NK-92 (cell line): Measurements from ENCODE around the gene CACNG4.

Experiments
- DNase-seq: peaks from one replicate; lab custom pipeline; 2025; ENCODE audit not compliant: unreplicated experiment; lab: John Stamatoyannopoulos, UW

CACNG4 gene

GRCh38 chr17:66963909-66964771 lies at the start of gene CACNG4:
Gene CACNG4, plus strand, starts transcription at chr17:66964707. Its CDS starts 205 bp downstream, at chr17:66964912.
- no peak for DNase-seq

- no peak for DNase-seq
Observed at GRCh38 chr17:66915204-66915611, 49.3 kb upstream of the CACNG4 start.

GRCh38 chr17:66915792-66916191 lies 48.7 kb upstream of the CACNG4 start:
- DNase-seq: no peak

DNA sequence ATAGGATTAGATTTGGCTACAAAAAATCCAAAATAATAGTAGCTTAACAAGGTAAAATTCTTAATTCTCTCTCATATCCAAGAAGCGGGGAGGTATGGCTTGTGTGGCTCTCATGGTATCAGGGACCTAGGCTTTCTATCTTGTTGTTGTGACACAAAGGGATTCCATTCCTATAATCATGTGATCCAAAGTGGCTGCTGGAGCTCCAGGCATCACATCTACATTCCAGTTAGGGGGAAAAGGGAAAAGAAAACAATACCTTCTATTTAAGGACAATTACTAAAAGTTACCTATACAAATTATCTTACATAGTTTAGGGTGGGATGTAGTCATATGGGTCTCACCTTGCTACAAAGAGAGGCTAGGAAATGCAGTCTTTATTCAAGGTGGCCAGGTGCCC lies 47.6 kb upstream of the CACNG4 start:
- DNase-seq: no peak

DNA sequence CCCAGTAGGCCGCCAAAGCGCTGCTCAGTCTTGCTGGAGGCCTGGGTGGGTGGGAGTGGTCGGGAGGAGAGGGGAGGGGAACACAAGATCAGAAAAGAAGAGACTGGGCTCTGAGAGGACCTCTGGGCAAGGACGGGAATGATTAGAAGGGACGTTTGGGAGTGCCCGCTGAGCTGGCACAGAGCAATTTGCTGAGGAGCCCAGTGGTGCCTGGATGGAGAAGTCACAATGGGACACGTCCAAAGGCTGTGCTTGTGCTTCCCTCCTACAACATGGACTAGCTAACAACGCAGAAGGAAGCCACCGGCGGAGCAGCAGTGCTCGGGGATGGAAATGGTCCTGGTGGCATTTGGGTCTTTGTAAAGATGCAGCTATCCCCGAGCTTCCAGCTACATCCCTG lies 45.6 kb upstream of the CACNG4 start:
- DNase-seq: no peak

- DNase-seq: no peak
Observed at GRCh38 chr17:66920435-66920834, 44.1 kb upstream of the CACNG4 start.

GRCh38 chr17:66920950-66921349 lies 43.6 kb upstream of the CACNG4 start:
- DNase-seq: no peak

- no peak for DNase-seq
Observed at GRCh38 chr17:66923886-66924285, 40.6 kb upstream of the CACNG4 start.

- no peak for DNase-seq
Observed at GRCh38 chr17:66925811-66926500, 38.6 kb upstream of the CACNG4 start.

GRCh38 chr17:66928949-66929348 lies 35.6 kb upstream of the CACNG4 start:
- DNase-seq: no peak

DNA sequence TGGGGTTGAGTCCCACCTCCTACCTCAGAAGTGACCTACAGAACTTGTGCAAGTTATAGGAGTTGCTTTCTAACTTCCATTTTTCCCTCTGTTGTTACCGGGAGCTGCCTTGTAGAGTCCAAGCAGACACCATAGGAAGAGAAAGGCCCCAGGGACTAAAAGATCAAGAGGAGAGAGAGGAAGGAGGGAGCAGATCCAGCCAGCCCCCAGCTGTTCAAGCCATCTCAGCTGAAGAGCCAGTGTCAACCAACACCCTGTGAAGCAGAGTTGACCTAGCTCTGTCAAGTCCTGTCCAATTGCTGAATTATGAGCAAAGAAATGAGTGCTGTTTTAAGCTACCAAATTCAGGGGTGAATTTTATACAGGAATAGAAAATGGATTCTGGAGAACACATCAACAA lies 34.9 kb upstream of the CACNG4 start:
- no peak for DNase-seq

DNA sequence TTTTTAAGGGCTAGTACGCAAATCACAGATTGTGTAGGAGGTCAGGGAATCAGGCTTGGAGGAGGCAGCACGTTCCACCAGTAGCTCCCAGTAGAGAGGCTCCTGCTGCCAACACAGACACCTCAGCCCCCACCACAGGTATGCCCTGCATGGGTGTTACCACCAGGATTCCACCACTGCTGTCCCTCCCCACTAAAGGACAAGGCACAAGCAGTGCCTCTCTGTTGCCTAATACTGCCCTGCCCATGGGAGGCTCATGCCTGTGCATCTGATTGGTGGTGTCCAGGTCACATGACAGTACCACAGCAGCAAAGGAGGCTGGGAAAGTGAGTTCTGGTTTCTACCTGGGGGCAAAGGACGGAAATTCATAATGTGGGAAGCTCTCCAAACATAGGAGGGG lies 33.6 kb upstream of the CACNG4 start:
- no peak for DNase-seq

GRCh38 chr17:66932311-66932710 lies 32.2 kb upstream of the CACNG4 start:
- no peak for DNase-seq

GRCh38 chr17:66934040-66934439 lies 30.5 kb upstream of the CACNG4 start:
- DNase-seq: no peak

GRCh38 chr17:66935717-66936116 lies 28.8 kb upstream of the CACNG4 start:
- DNase-seq: no peak

- no peak for DNase-seq
Observed at GRCh38 chr17:66938656-66939055, 25.9 kb upstream of the CACNG4 start.

DNA sequence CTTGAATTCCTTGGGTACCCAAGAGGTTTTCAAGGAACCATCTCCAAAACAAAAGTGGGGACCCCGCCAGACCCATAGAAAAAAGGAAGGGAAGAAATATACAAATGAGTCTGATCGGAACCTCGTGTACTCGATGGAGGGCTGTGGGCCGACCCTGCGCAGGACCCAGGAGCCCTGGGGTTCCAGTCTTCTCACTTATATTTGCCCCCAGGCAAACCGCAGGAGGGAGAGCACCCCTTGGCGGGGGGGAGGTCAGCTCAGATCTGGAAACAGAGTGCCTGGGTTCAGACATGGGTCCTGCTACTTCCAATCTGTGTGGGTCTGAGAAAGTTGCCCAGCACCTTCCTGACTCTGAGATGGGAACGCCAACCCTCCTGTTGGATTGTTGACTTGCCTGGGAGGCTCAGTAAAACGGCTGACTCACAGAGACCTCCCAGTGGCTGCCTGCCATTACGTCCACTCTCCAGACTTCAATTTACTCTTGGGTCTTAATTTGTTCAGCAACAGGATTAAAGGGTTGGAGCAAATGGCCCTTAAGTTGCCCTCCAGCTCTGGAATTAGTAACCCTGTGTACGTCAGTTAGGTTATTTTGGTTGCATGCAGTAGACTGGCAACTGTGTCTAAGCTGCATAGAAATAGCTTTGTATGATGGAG lies 24.9 kb upstream of the CACNG4 start:
- DNase-seq: no peak

GRCh38 chr17:66941249-66941648 lies 23.3 kb upstream of the CACNG4 start:
- DNase-seq: no peak

DNA sequence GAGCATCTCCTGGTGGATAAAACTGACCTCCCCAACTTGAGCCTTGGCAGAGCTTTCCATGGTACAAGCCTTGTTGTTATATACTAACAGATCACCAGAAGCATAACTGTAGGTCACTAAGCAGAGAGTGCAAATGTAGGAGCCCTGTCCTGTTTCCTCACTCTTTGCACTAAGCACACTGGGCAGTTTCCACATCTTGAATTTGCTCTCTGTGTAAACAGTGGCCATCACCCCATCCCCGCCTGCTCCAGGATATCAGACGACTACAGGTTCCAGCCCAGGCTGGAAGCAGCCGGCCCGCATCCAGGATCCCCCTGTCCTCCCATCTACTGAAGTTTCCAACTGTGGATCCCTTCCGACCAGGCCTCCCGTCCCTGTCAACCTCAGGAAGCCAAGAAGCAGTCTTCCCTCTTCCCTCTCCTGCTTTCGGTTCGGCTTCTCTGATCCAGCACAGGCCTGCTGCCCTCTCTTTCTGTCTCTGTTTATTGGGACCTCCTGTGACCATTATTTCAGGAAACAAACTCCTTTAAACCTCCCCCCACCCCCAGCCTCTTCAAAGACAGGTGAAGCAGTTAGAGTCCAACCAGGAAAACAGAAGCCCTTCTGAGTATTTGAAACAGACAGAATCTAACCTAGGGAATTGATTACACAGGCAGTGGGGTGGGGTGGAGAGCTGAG lies 22.6 kb upstream of the CACNG4 start:
- DNase-seq: no peak

DNA sequence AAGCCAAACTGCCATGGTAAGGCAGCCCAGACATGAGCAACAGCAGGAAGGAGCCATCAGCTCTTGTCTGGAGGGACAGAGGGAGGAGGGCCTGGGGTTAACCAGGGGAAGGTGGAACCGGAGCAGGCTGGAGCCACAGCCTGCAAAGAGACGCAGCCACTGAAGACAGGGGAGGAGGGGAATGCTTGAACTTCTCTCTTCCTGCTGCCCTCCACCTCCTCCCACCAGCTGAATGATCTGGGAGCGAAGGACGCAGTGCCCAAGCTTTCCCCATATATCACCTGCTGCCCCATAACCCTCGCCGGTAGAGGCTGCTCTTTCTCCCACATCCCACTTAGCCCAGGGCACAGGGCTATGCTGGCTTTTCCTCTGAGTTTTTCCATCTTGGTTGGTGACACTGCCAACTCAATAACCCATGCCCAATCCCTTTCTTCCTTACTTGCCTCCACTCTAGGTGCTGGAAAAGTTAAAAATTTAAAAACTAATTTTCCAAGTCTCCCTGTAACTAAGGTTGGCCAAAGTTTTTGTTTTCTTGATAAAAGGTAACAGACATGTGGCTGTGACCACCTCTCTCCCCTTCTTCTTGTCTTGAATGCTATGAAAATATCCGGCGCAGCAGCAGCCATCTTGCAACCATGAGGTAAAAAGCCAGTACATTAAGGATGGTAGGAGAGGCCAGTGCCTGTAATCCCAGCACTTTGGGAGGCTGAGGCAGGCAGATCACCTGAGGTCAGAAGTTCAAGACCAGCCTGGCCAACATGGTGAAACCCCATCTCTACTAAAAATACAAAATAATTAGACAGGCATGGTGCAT lies 21.8 kb upstream of the CACNG4 start:
- no peak for DNase-seq

- no peak for DNase-seq
Observed at GRCh38 chr17:66943484-66943883, 21.0 kb upstream of the CACNG4 start.
